Neural cell (in vitro differentiated cells): ENCODE results near the gene GIPC2. TPM values are rescaled to one million over a fixed set of nuclear protein-coding genes. Genes with fewer than 3 reads are reported as not detected.
"Not testable (repeated sequence)": the region's sequence is repeated elsewhere in the genome, so short reads cannot be mapped to it uniquely, and the experiment has no call there.

Experiments used
- H2AFZ ChIP-seq: fragments of 200-600, 300-800 bp; sonication (generic), shearing (Covaris generic); 2 replicates; pipeline ENCODE4 v1.6.0; 2014; ENCODE audit warnings: low read depth, mild to moderate bottlenecking, antibody characterized with exemption, low read length, moderate library complexity
- H3F3A ChIP-seq: fragments of 200-600 bp; shearing (Covaris generic); 2 replicates; pipeline ENCODE4 v1.6.1; 2016; ENCODE audit warnings: mild to moderate bottlenecking, moderate library complexity, mixed read lengths, antibody characterized with exemption, low read length; ENCODE audit not compliant: insufficient read depth, poor library complexity, severe bottlenecking
- H3K27ac ChIP-seq: fragments of 200-600, 300-800 bp; sonication (generic), shearing (Covaris generic); 2 replicates; pipeline ENCODE4 v1.5.1; 2014; ENCODE audit warnings: mild to moderate bottlenecking, low read length, moderate library complexity
- H3K27me3 ChIP-seq: fragments of 300-800, 200-600 bp; sonication (generic), shearing (Covaris generic); 2 replicates; pipeline ENCODE4 v1.6.0; 2014; ENCODE audit warnings: mild to moderate bottlenecking, low read depth, low read length, moderate library complexity; ENCODE audit not compliant: insufficient read depth
- H3K36me3 ChIP-seq: fragments of 300-800, 200-600 bp; sonication (generic), shearing (Covaris generic); 2 replicates; pipeline ENCODE4 v1.5.1; 2014; ENCODE audit warnings: mild to moderate bottlenecking, antibody characterized with exemption, low read length, moderate library complexity; ENCODE audit not compliant: insufficient read depth
- H3K4me2 ChIP-seq: fragments of 300-800, 200-600 bp; sonication (generic), shearing (Covaris generic); 2 replicates; pipeline ENCODE4 v1.6.0; 2014; ENCODE audit warnings: mild to moderate bottlenecking, low read length
- H3K4me3 ChIP-seq: fragments of 300-800, 200-600 bp; sonication (generic), shearing (Covaris generic); 2 replicates; pipeline ENCODE4 v1.5.1; 2014; ENCODE audit warnings: mild to moderate bottlenecking, low read length, moderate library complexity
- H3K79me2 ChIP-seq: fragments of 200-600 bp; shearing (Covaris generic); replicated peaks from 2 replicates; pipeline ENCODE4 v1.6.0; 2014; ENCODE audit warnings: mild to moderate bottlenecking, low read length, moderate library complexity; ENCODE audit not compliant: insufficient read depth
- H3K9ac ChIP-seq: fragments of 300-800, 200-600 bp; sonication (generic), shearing (Covaris generic); 2 replicates; pipeline ENCODE4 v1.6.1; 2016; ENCODE audit warnings: mild to moderate bottlenecking, low read length, mixed read lengths
- H3K9me2 ChIP-seq: fragments of 200-600 bp; shearing (Covaris generic); 2 replicates; pipeline ENCODE4 v1.6.1; 2016; ENCODE audit warnings: mild to moderate bottlenecking, low read length, mixed read lengths; ENCODE audit not compliant: insufficient read depth
- H3K9me3 ChIP-seq: fragments of 200-600, 300-800 bp; sonication (generic), shearing (Covaris generic); 2 replicates; pipeline ENCODE4 v1.6.1; 2016; ENCODE audit warnings: mild to moderate bottlenecking, mixed run types, low read length, moderate library complexity, mixed read lengths
- H4K20me1 ChIP-seq: fragments of 200-600 bp; shearing (Covaris generic); 2 replicates; pipeline ENCODE4 v1.6.1; 2016; ENCODE audit warnings: mild to moderate bottlenecking, mixed run types; ENCODE audit not compliant: insufficient read depth
- CTCF ChIP-seq: fragments of 450-650 bp; IDR thresholded peaks from 2 replicates; pipeline ENCODE4 v1.5.1; 2014; ENCODE audit warnings: antibody characterized with exemption, mild to moderate bottlenecking, moderate library complexity; ENCODE audit not compliant: poor library complexity, severe bottlenecking
- EP300 ChIP-seq: fragments of 450-650 bp; conservative IDR thresholded peaks from 2 replicates; pipeline ENCODE4 v1.6.1; 2014; ENCODE audit warnings: antibody characterized with exemption, mild to moderate bottlenecking, moderate library complexity; ENCODE audit not compliant: poor library complexity, severe bottlenecking
- EZH2 ChIP-seq: fragments of 200-600, 300-800 bp; shearing (Covaris generic), sonication (generic); IDR thresholded peaks from 2 replicates; pipeline ENCODE4 v1.6.1; 2014; ENCODE audit warnings: antibody characterized with exemption, low read length, borderline replicate concordance, mild to moderate bottlenecking; ENCODE audit not compliant: insufficient read depth, poor library complexity, severe bottlenecking
- MXI1 ChIP-seq: fragments of 450-650 bp; conservative IDR thresholded peaks from 2 replicates; pipeline ENCODE4 v1.6.1; 2014; ENCODE audit warnings: antibody characterized with exemption, mild to moderate bottlenecking; ENCODE audit not compliant: poor library complexity, severe bottlenecking
- POLR2AphosphoS5 ChIP-seq: IDR thresholded peaks from 2 replicates; pipeline ENCODE4 v1.6.1; 2012
- RAD21 ChIP-seq: fragments of 450-650 bp; conservative IDR thresholded peaks from 2 replicates; pipeline ENCODE4 v1.6.1; 2014; ENCODE audit warnings: antibody characterized with exemption, mild to moderate bottlenecking, moderate library complexity
- REST ChIP-seq: IDR thresholded peaks from 2 replicates; pipeline ENCODE4 v1.6.1; 2012; ENCODE audit warnings: borderline replicate concordance
- SMC3 ChIP-seq: fragments of 450-650 bp; conservative IDR thresholded peaks from 2 replicates; pipeline ENCODE4 v1.6.1; 2014; ENCODE audit warnings: antibody characterized with exemption, mild to moderate bottlenecking, moderate library complexity; ENCODE audit not compliant: poor library complexity
- TAF1 ChIP-seq: IDR thresholded peaks from 2 replicates; pipeline ENCODE4 v1.6.1; 2012; ENCODE audit warnings: low read depth
- polyA minus RNA-seq: library from RNA; depleted of rRNA, polyadenylated mRNA; stranded (reverse); fragments of >200 nt; gene quantifications from 2 replicates; pipeline ENCODE4 v1.2.3, GENCODE V29; 2014
- polyA plus RNA-seq: library from polyadenylated mRNA; depleted of rRNA; stranded (reverse); fragments of >200 nt; gene quantifications from 2 replicates; pipeline ENCODE4 v1.2.3, GENCODE V29; 2014

Gene GIPC2
- polyA plus RNA-seq (0.72 and 1.3 TPM in 2 replicates), polyA minus RNA-seq (0.58 and 0.73 TPM in 2 replicates)

- Histone ChIP-seq H3K79me2 (no peaks in the 10 kb centered on the region), H3K4me2 (no peak within 1 kb of the TSS), H3K27me3 (peaks cover 41% of the 10 kb centered on the region), H3F3A (no peaks in the 10 kb centered on the region), H3K36me3 (no peaks in the 10 kb centered on the region), H3K4me3 (peak within 1 kb of the TSS; percentile 63), H3K9ac (peak within 1 kb of the TSS; percentile 1), H3K9me3 (no peaks in the 10 kb centered on the region), H3K27ac (no peak within 1 kb of the TSS), H2AFZ (no peak within 1 kb of the TSS), H4K20me1 (no peaks in the 10 kb centered on the region), H3K9me2 (no peaks in the 10 kb centered on the region)
- no peak for TF ChIP-seq REST
- no peak for TF ChIP-seq TAF1
- TF ChIP-seq EZH2, result peak; percentile 26
Measured at GRCh38 chr1:78045926-78046778, at the start of gene GIPC2. Gene GIPC2 (plus strand): TSS chr1:78045966. CDS start chr1:78046095, 129 bp downstream.

GRCh38 chr1:77996734-77997133 is 49.0 kb upstream of the GIPC2 start:
- Histone ChIP-seq H2AFZ (no peak overlapping the region), H3K9me2 (no peaks in the 10 kb centered on the region), H3K4me2 (no peak overlapping the region), H3K27ac (no peak overlapping the region), H4K20me1 (no peaks in the 10 kb centered on the region), H3K27me3 (no peaks in the 10 kb centered on the region), H3K4me3 (no peak overlapping the region), H3K9ac (no peak overlapping the region), H3K79me2 (peaks cover 9% of the 10 kb centered on the region), H3K36me3 (no peaks in the 10 kb centered on the region), H3K9me3 (no peaks in the 10 kb centered on the region), H3F3A (no peaks in the 10 kb centered on the region)
- TF ChIP-seq POLR2AphosphoS5 (no peak), MXI1 (no peak), EP300 (no peak), CTCF (no peak), EZH2 (no peak), SMC3 (no peak), RAD21 (no peak), REST (no peak), TAF1 (no peak)

GRCh38 chr1:78000536-78000935 is 45.2 kb upstream of the GIPC2 start:
- not testable (repeated sequence) for H3K9me3 ChIP-seq, H4K20me1 ChIP-seq, H3K79me2 ChIP-seq, H3K36me3 ChIP-seq, H3K9me2 ChIP-seq, H3K27ac ChIP-seq, H3F3A ChIP-seq, H3K9ac ChIP-seq, H2AFZ ChIP-seq, H3K27me3 ChIP-seq, H3K4me2 ChIP-seq, H3K4me3 ChIP-seq
